Epidermal melanocyte (primary cell): Measurements from ENCODE around the gene UGT2A2.
"Not testable (repeated sequence)": the region's sequence is repeated elsewhere in the genome, so short reads cannot be mapped to it uniquely, and the experiment has no call there.

ENCODE experiments used
- DNase-seq: peaks from one replicate; pipeline ENCODE4 v3.0.0; 2011; ENCODE audit warnings: low spot score; ENCODE audit not compliant: insufficient read length

The UGT2A2 gene

GRCh38 chr4:69639542-69639941 lies at the start of gene UGT2A2:
Gene UGT2A2, minus strand, starts transcription at chr4:69639642. Its CDS starts 2 bp downstream, at chr4:69639640.
- no peak for DNase-seq

- DNase-seq = no peak
Measured at GRCh38 chr4:69684804-69685203, 45.4 kb upstream of the UGT2A2 start.

- DNase-seq = no peak
Measured at GRCh38 chr4:69668680-69669079, 29.2 kb upstream of the UGT2A2 start.

- DNase-seq = not testable (repeated sequence)
Measured at GRCh38 chr4:69664009-69664408, 24.6 kb upstream of the UGT2A2 start.

- DNase-seq = not testable (repeated sequence)
Measured at GRCh38 chr4:69661130-69661803, 21.8 kb upstream of the UGT2A2 start.

- no peak for DNase-seq
Measured at GRCh38 chr4:69658133-69658532, 18.7 kb upstream of the UGT2A2 start.

GRCh38 chr4:69656653-69657158 lies 17.3 kb upstream of the UGT2A2 start:
- no peak for DNase-seq

GRCh38 chr4:69653147-69653546 lies 13.7 kb upstream of the UGT2A2 start, which contains the start of gene UGT2A1:
Gene UGT2A1, minus strand, starts transcription at chr4:69653247. Its CDS starts 5,603 bp downstream, at chr4:69647644.
- no peak for DNase-seq

- no peak for DNase-seq
Measured at GRCh38 chr4:69650872-69651271, 11.4 kb upstream of the UGT2A2 start.

GRCh38 chr4:69649629-69650028 lies 10.2 kb upstream of the UGT2A2 start:
- no peak for DNase-seq

GRCh38 chr4:69649207-69649606 lies 9.8 kb upstream of the UGT2A2 start:
- no peak for DNase-seq

- DNase-seq = no peak
Measured at GRCh38 chr4:69642961-69643360, 3.5 kb upstream of the UGT2A2 start.

GRCh38 chr4:69640289-69640688 lies 847 bp upstream of the UGT2A2 start:
- DNase-seq = no peak

GRCh38 chr4:69617083-69617694 lies 22.3 kb downstream of the UGT2A2 start:
- no peak for DNase-seq

- no peak for DNase-seq
Measured at GRCh38 chr4:69610484-69610883, 29.0 kb downstream of the UGT2A2 start.

GRCh38 chr4:69601065-69601464 lies 38.4 kb downstream of the UGT2A2 start:
- DNase-seq = no peak

- DNase-seq = no peak
Measured at GRCh38 chr4:69600013-69600412, 39.4 kb downstream of the UGT2A2 start.

GRCh38 chr4:69594382-69594781 lies 45.1 kb downstream of the UGT2A2 start:
- DNase-seq = no peak

GRCh38 chr4:69591364-69591763 lies 48.1 kb downstream of the UGT2A2 start:
- no peak for DNase-seq

GRCh38 chr4:69589884-69590283 lies 49.6 kb downstream of the UGT2A2 start:
- no peak for DNase-seq

GRCh38 chr4:69584135-69584534 lies 55.3 kb downstream of the UGT2A2 start:
- no peak for DNase-seq

- DNase-seq = no peak
Measured at GRCh38 chr4:69583543-69583942, 55.9 kb downstream of the UGT2A2 start.

- no peak for DNase-seq
Measured at GRCh38 chr4:69577245-69577644, 62.2 kb downstream of the UGT2A2 start.
